DND-41 (cell line): ENCODE data around the gene SCUBE1.

Experiments used
- ATAC-seq: fragments of 200-7000 bp; cut with Tn5 transposase; 3 replicates; pipeline ENCODE4 v1.9.1; 2021; ENCODE audit warnings: low read depth; ENCODE audit not compliant: insufficient read depth
- DNase-seq: peaks from one replicate; pipeline ENCODE4 v3.0.0-alpha.2; 2020
- H2AFZ ChIP-seq: 2 replicates; pipeline ENCODE4 v1.6.0; 2012; ENCODE audit warnings: low read depth, low read length
- H3K27ac ChIP-seq: 2 replicates; pipeline ENCODE4 v1.5.1; 2012; ENCODE audit warnings: low read length, inconsistent platforms
- H3K27me3 ChIP-seq: fragments of 200-600 bp; sonication (generic); 2 replicates; pipeline ENCODE4 v1.6.0; 2012; ENCODE audit warnings: low read length, mild to moderate bottlenecking, inconsistent platforms; ENCODE audit not compliant: insufficient read depth, poor library complexity
- H3K36me3 ChIP-seq: 2 replicates; pipeline ENCODE4 v1.5.1; 2012; ENCODE audit warnings: low read length, inconsistent platforms; ENCODE audit not compliant: insufficient read depth
- H3K4me1 ChIP-seq: 2 replicates; pipeline ENCODE4 v1.5.1; 2012; ENCODE audit warnings: mild to moderate bottlenecking, low read length; ENCODE audit not compliant: insufficient read depth
- H3K4me2 ChIP-seq: 2 replicates; pipeline ENCODE4 v1.6.0; 2012; ENCODE audit warnings: mild to moderate bottlenecking, moderate library complexity, low read length, inconsistent platforms; ENCODE audit not compliant: insufficient read depth
- H3K4me3 ChIP-seq, 2 experiments: fragments of 200-600 bp in 1 of 2; shearing (Covaris generic) in 1 of 2; 2 replicates each; pipeline ENCODE4 v1.5.1; 2012 to 2016; ENCODE audit warnings: inconsistent platforms in 2 of 2, low read length in 2 of 2, mild to moderate bottlenecking in 2 of 2, low read depth in 1 of 2, moderate library complexity in 1 of 2
- H3K79me2 ChIP-seq: 2 replicates; pipeline ENCODE4 v1.6.0; 2012; ENCODE audit warnings: low read length, inconsistent platforms; ENCODE audit not compliant: insufficient read depth
- H3K9ac ChIP-seq: 2 replicates; pipeline ENCODE4 v1.6.0; 2012; ENCODE audit warnings: low read depth, mild to moderate bottlenecking, inconsistent platforms, low read length, moderate library complexity
- H3K9me3 ChIP-seq: 2 replicates; pipeline ENCODE4 v1.5.1; 2012; ENCODE audit warnings: low read length, moderate library complexity, mild to moderate bottlenecking, inconsistent platforms; ENCODE audit not compliant: insufficient read depth, severe bottlenecking
- H4K20me1 ChIP-seq: 2 replicates; pipeline ENCODE4 v1.6.0; 2012; ENCODE audit warnings: low read length; ENCODE audit not compliant: insufficient read depth
- CTCF ChIP-seq: IDR thresholded peaks from 2 replicates; pipeline ENCODE4 v1.5.1; 2012; ENCODE audit warnings: borderline replicate concordance, low read length, moderate library complexity, mild to moderate bottlenecking; ENCODE audit not compliant: poor library complexity, severe bottlenecking; ENCODE audit errors: extremely low read depth
- EZH2 ChIP-seq: IDR thresholded peaks from 3 replicates; pipeline ENCODE4 v1.6.1; 2012; ENCODE audit warnings: borderline replicate concordance, low read depth, mild to moderate bottlenecking, moderate library complexity, low read length, inconsistent platforms; ENCODE audit not compliant: severe bottlenecking

Gene SCUBE1

GRCh38 chr22:43201486-43202219, 141.5 kb downstream of the SCUBE1 start:
- Histone ChIP-seq H3K4me2 (no peak overlapping the region), H3K9me3 (no peaks in the 10 kb centered on the region), H3K27me3 (no peaks in the 10 kb centered on the region), H4K20me1 (no peaks in the 10 kb centered on the region), H3K27ac (no peak overlapping the region), H3K36me3 (no peaks in the 10 kb centered on the region), H3K9ac (no peak overlapping the region), H3K79me2 (no peaks in the 10 kb centered on the region), H3K4me3 (no peak overlapping the region), H2AFZ (no peak overlapping the region), H3K4me1 (no peaks in the 10 kb centered on the region)
- TF ChIP-seq CTCF (no peak), EZH2 (no peak)
- ATAC-seq = no peak
- DNase-seq = no peak

GRCh38 chr22:43200555-43200954, 142.6 kb downstream of the SCUBE1 start:
- Histone ChIP-seq H3K9me3 (no peaks in the 10 kb centered on the region), H3K27ac (no peak overlapping the region), H3K79me2 (no peaks in the 10 kb centered on the region), H3K4me1 (no peaks in the 10 kb centered on the region), H3K9ac (no peak overlapping the region), H3K27me3 (no peaks in the 10 kb centered on the region), H4K20me1 (no peaks in the 10 kb centered on the region), H3K36me3 (no peaks in the 10 kb centered on the region), H3K4me2 (no peak overlapping the region), H3K4me3 (no peak overlapping the region), H2AFZ (no peak overlapping the region)
- ATAC-seq (no peak), DNase-seq (no peak)
- TF ChIP-seq CTCF (no peak), EZH2 (no peak)

GRCh38 chr22:43200031-43200430, 143.1 kb downstream of the SCUBE1 start:
- ATAC-seq = no peak
- H3K9ac ChIP-seq = no peak overlapping the region
- H3K27me3 ChIP-seq = no peaks in the 10 kb centered on the region
- H3K4me1 ChIP-seq = no peaks in the 10 kb centered on the region
- no peaks in the 10 kb centered on the region for H3K79me2 ChIP-seq
- H3K27ac ChIP-seq = no peak overlapping the region
- no peak overlapping the region for H3K4me3 ChIP-seq
- H2AFZ ChIP-seq = no peak overlapping the region
- no peaks in the 10 kb centered on the region for H4K20me1 ChIP-seq
- no peak for DNase-seq
- no peaks in the 10 kb centered on the region for H3K36me3 ChIP-seq
- no peak for TF ChIP-seq CTCF
- no peak for TF ChIP-seq EZH2
- H3K9me3 ChIP-seq = no peaks in the 10 kb centered on the region
- no peak overlapping the region for H3K4me2 ChIP-seq

- Histone ChIP-seq H3K4me2 (no peak overlapping the region), H3K27ac (no peak overlapping the region), H3K4me1 (no peaks in the 10 kb centered on the region), H3K4me3 (no peak overlapping the region), H3K36me3 (no peaks in the 10 kb centered on the region), H3K79me2 (no peaks in the 10 kb centered on the region), H3K27me3 (no peaks in the 10 kb centered on the region), H4K20me1 (no peaks in the 10 kb centered on the region), H2AFZ (no peak overlapping the region), H3K9me3 (no peaks in the 10 kb centered on the region), H3K9ac (no peak overlapping the region)
- DNase-seq (no peak), ATAC-seq (no peak)
- TF ChIP-seq CTCF = no peak
- no peak for TF ChIP-seq EZH2
Observed at GRCh38 chr22:43199541-43199940, 143.6 kb downstream of the SCUBE1 start.
